ENCODE results near the gene CHST3.

Gene CHST3

DNA sequence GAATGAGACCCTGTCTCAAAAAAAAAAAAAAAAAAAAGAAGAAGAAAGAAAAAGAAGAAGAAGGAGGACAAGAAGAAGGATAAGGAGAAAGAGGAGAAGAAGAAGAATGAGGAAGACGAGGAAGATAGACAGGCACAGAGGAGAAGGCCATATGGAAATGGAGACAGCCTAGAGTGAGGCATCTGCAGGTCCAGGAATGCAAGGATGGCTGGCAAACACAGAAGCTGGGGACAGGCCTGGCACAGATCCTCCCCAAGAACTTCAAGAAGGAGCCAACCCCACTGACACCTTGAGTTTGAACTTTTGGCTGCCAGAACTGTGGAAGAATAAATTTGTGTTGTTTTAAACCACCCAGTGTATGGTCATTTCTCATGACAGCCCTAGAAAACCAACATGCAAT lies 85.3 kb downstream of the CHST3 start:
- Histone ChIP-seq H3K27me3 (ENCODE audit: insufficient read depth, low read depth) (no peaks in the 10 kb centered on the region), H3K4me2 (no peak overlapping the region), H3K79me2 (ENCODE audit: insufficient read depth, low read depth) (no peaks in the 10 kb centered on the region), H3K4me3 (IDR thresholded peaks at IDR 0.05; ENCODE audit: insufficient read depth, low read depth, low read length) (no peak overlapping the region), H3K36me3 (ENCODE audit: insufficient read depth) (no peaks in the 10 kb centered on the region), H3K4me1 (ENCODE audit: low read depth, poor library complexity, severe bottlenecking) (no peaks in the 10 kb centered on the region), H2AFZ (ENCODE audit: low read depth) (no peak overlapping the region), H4K20me1 (ENCODE audit: insufficient read depth) (no peaks in the 10 kb centered on the region), H3K9ac (no peak overlapping the region), H3K27ac (no peak overlapping the region)
- TF ChIP-seq, protein P1, sequence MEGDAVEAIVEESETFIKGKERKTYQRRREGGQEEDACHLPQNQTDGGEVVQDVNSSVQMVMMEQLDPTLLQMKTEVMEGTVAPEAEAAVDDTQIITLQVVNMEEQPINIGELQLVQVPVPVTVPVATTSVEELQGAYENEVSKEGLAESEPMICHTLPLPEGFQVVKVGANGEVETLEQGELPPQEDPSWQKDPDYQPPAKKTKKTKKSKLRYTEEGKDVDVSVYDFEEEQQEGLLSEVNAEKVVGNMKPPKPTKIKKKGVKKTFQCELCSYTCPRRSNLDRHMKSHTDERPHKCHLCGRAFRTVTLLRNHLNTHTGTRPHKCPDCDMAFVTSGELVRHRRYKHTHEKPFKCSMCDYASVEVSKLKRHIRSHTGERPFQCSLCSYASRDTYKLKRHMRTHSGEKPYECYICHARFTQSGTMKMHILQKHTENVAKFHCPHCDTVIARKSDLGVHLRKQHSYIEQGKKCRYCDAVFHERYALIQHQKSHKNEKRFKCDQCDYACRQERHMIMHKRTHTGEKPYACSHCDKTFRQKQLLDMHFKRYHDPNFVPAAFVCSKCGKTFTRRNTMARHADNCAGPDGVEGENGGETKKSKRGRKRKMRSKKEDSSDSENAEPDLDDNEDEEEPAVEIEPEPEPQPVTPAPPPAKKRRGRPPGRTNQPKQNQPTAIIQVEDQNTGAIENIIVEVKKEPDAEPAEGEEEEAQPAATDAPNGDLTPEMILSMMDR (conservative IDR thresholded peaks at IDR 0.05; ENCODE audit: low read depth, low read length), result no peak

DNA sequence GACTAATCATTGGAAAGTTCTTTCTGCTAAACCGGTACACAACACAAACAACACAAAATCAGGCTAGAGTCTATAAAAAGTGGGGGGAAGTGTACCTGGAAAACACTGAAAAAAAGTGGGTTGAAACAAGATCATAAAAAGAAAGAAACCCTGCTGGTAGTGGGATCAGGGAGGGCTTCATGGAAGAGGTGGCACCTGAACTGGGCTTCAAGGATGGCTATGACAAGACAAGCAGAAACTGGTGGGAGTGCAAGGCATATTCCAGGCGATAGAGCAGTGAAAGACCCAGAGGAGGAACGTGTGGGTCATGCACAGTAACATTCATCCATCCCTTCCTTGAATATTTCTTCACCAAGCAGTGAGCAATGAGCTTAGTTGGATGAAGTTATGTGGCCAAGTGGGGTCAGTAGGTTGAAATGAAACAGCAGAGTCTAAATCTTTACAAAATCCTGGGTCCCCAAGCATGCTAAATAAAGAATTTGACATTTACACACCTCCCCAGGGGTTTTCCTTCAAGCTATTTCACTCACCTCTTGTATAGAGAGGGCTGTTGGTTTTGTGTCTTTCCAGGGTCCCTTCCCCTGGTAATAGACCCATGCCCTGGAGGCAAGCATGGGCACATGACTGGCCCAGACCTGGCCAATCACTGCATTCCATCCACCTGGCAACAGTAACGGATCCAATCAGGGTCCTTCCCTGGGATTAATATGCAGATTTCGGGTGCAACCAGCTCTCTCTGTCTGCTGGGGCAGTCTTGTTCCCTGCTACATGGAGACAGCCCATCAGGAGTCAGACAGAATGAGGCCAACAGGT lies 86.0 kb downstream of the CHST3 start:
- no peaks in the 10 kb centered on the region for H4K20me1 ChIP-seq (ENCODE audit: insufficient read depth)
- H3K4me3 ChIP-seq (IDR thresholded peaks at IDR 0.05; ENCODE audit: insufficient read depth, low read depth, low read length), result no peak overlapping the region
- H3K27ac ChIP-seq, result no peak overlapping the region
- no peak overlapping the region for H3K9ac ChIP-seq
- H3K27me3 ChIP-seq (ENCODE audit: insufficient read depth, low read depth), result no peaks in the 10 kb centered on the region
- no peak overlapping the region for H3K4me2 ChIP-seq
- TF ChIP-seq, protein P1 (conservative IDR thresholded peaks at IDR 0.05; ENCODE audit: low read depth, low read length), result no peak
- no peak overlapping the region for H2AFZ ChIP-seq (ENCODE audit: low read depth)
- H3K79me2 ChIP-seq (ENCODE audit: insufficient read depth, low read depth), result no peaks in the 10 kb centered on the region
- no peaks in the 10 kb centered on the region for H3K4me1 ChIP-seq (ENCODE audit: low read depth, poor library complexity, severe bottlenecking)
- H3K36me3 ChIP-seq (ENCODE audit: insufficient read depth), result no peaks in the 10 kb centered on the region

DNA sequence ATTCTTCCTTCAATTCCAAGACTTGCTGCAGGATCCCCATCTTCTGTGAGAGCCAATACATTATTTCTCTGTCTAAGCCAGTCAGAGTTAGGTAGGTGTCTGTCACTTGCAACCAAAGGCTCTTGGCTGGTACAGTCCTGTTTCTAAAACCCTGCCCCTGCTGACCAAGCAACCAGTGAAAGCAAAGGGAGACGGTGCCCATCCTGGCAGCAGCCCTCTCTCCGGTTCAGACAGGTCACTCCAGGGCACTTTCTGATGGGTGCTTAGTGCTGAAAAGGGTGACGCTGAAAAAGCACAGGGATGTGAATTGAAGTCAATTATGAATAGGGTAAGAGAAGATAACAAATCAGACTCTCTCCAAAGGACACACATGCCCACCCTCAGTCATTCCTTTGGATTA lies 86.7 kb downstream of the CHST3 start:
- Histone ChIP-seq H3K36me3 (ENCODE audit: insufficient read depth) (no peaks in the 10 kb centered on the region), H4K20me1 (ENCODE audit: insufficient read depth) (no peaks in the 10 kb centered on the region), H3K4me3 (IDR thresholded peaks at IDR 0.05; ENCODE audit: insufficient read depth, low read depth, low read length) (no peak overlapping the region), H3K79me2 (ENCODE audit: insufficient read depth, low read depth) (no peaks in the 10 kb centered on the region), H3K4me2 (no peak overlapping the region), H3K4me1 (ENCODE audit: low read depth, poor library complexity, severe bottlenecking) (no peaks in the 10 kb centered on the region), H2AFZ (ENCODE audit: low read depth) (no peak overlapping the region), H3K27me3 (ENCODE audit: insufficient read depth, low read depth) (no peaks in the 10 kb centered on the region), H3K27ac (no peak overlapping the region), H3K9ac (no peak overlapping the region)
- TF ChIP-seq, protein P1 (conservative IDR thresholded peaks at IDR 0.05; ENCODE audit: low read depth, low read length), result no peak

DNA sequence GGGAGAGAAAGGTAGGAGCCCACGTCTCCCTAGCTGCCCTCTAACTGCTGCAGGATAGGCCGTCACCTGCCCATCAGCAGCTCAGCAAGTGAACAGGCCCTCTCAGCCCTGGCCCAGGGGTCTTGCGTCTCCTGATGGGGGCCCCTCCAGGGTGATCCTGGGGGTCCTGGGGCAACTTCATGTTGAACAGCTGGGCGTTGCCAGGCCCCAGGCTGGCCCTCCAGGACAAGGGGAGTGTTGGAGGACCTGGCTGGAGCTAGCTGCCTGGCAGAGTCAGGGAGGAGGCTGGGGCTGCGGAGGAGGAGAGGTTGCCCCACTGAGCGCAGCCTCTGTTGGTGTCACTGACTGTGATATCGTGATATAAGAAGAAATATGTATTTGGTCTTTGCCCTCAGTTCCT lies 89.5 kb downstream of the CHST3 start:
- H3K27me3 ChIP-seq (ENCODE audit: insufficient read depth, low read depth), result no peaks in the 10 kb centered on the region
- H4K20me1 ChIP-seq (ENCODE audit: insufficient read depth), result no peaks in the 10 kb centered on the region
- no peak overlapping the region for H2AFZ ChIP-seq (ENCODE audit: low read depth)
- TF ChIP-seq, protein P1 (conservative IDR thresholded peaks at IDR 0.05; ENCODE audit: low read depth, low read length), result no peak
- no peak overlapping the region for H3K4me2 ChIP-seq
- no peak overlapping the region for H3K9ac ChIP-seq
- H3K4me1 ChIP-seq (ENCODE audit: low read depth, poor library complexity, severe bottlenecking), result no peaks in the 10 kb centered on the region
- H3K36me3 ChIP-seq (ENCODE audit: insufficient read depth), result no peaks in the 10 kb centered on the region
- no peaks in the 10 kb centered on the region for H3K79me2 ChIP-seq (ENCODE audit: insufficient read depth, low read depth)
- no peak overlapping the region for H3K27ac ChIP-seq
- H3K4me3 ChIP-seq (IDR thresholded peaks at IDR 0.05; ENCODE audit: insufficient read depth, low read depth, low read length), result no peak overlapping the region
